GM18951 (cell line): Measurements from ENCODE around the gene PALLD.

ENCODE experiments used
- POLR2A ChIP-seq: IDR thresholded peaks from 4 replicates; pipeline ENCODE4 v1.6.1; 2011; ENCODE audit warnings: mild to moderate bottlenecking; ENCODE audit not compliant: insufficient read length, insufficient read depth; ENCODE audit errors: extremely low read depth
- in situ Hi-C: fragments of 300-500 bp; cut with MboI; formaldehyde crosslinking; loops from one replicate; pipeline ENCODE4 v1.12.0; 2022; ENCODE audit warnings: low sequenced_read_pairs, mixed read lengths, inconsistent platforms; ENCODE audit not compliant: unreplicated experiment

Gene PALLD

GRCh38 chr4:168845897-168846296 lies 349.0 kb downstream of the PALLD start:
- TF ChIP-seq POLR2A, result no peak
- in situ Hi-C loops, result no loop called here

GRCh38 chr4:168846414-168846813 lies 349.6 kb downstream of the PALLD start:
- in situ Hi-C loops, result no loop called here
- TF ChIP-seq POLR2A, result no peak

- in situ Hi-C loops, result no loop called here
- TF ChIP-seq POLR2A, result no peak
These were observed 351.1 kb downstream of the PALLD start for GRCh38 chr4:168847771-168848502.

- no peak for TF ChIP-seq POLR2A
- in situ Hi-C loops, result no loop called here
These were observed 352.3 kb downstream of the PALLD start for GRCh38 chr4:168849030-168849675.

GRCh38 chr4:168849997-168850396 lies 353.1 kb downstream of the PALLD start:
- in situ Hi-C loops, result no loop called here
- TF ChIP-seq POLR2A, result no peak

GRCh38 chr4:168852387-168852786 lies 355.5 kb downstream of the PALLD start:
- TF ChIP-seq POLR2A, result no peak
- in situ Hi-C loops, result no loop called here

- in situ Hi-C loops, result no loop called here
- no peak for TF ChIP-seq POLR2A
These were observed 356.3 kb downstream of the PALLD start for GRCh38 chr4:168852933-168853713.

- no peak for TF ChIP-seq POLR2A
- in situ Hi-C loops, result no loop called here
These were observed 356.9 kb downstream of the PALLD start for GRCh38 chr4:168853770-168854169.

GRCh38 chr4:168854350-168854921 lies 357.6 kb downstream of the PALLD start:
- TF ChIP-seq POLR2A, result no peak

GRCh38 chr4:168856312-168856711 lies 359.5 kb downstream of the PALLD start:
- in situ Hi-C loops, result no loop called here
- TF ChIP-seq POLR2A, result no peak

More at GRCh38 chr4:168854350-168854921, 357.6 kb downstream of the PALLD start:
- in situ Hi-C loops, result no loop called here

GRCh38 chr4:168857009-168857408 lies 360.2 kb downstream of the PALLD start:
- in situ Hi-C loops, result no loop called here
- no peak for TF ChIP-seq POLR2A

- TF ChIP-seq POLR2A, result no peak
- in situ Hi-C loops, result no loop called here
These were observed 360.9 kb downstream of the PALLD start for GRCh38 chr4:168857546-168858314.
